ENCODE data around the gene CHAF1A. TPM values are rescaled to one million over a fixed set of nuclear protein-coding genes. Genes with fewer than 3 reads are reported as not detected.

CHAF1A gene
- total and polyA plus RNA-seq, 12 donors, result 3.4 to 14.6 (median 8.4) TPM

- Histone ChIP-seq H3K9me3 (replicated peaks in 1 of 3) (no peaks in the 10 kb centered on the region), H3K4me1 (replicated peaks in 1 of 2) (peaks cover 8 to 15% of the 10 kb centered on the region in 2 donors), H3K4me3 (no peak overlapping the region), H3K27me3 (no peaks in the 10 kb centered on the region), H3K27ac (no peak overlapping the region), H3K36me3 (replicated peaks in 1 of 2) (no peaks in the 10 kb centered on the region)
- 79 to 94% (median 92%) methylated on average over 8 of the region's 8 CpGs for WGBS, 4 donors
- no peak for TF ChIP-seq CTCF (IDR thresholded peaks at IDR 0.05)
- no peak for TF ChIP-seq POLR2A (IDR thresholded peaks at IDR 0.05)
- DNase-seq, result no peak
- intact Hi-C loops (cut with DNase I), result loop anchor here in 1 of 2 donors (10.0 kb wide), 1 partner anchor 49 kb away; the partner anchor contains the start of gene UBXN6
Measured at GRCh38 chr19:4405977-4406376, 3.5 kb downstream of the CHAF1A start.

- intact Hi-C loops (cut with DNase I), result loop anchor here in 1 of 2 donors (10.0 kb wide), 1 partner anchor 48 kb away; the partner anchor contains the start of gene UBXN6
- Histone ChIP-seq H3K36me3 (replicated peaks in 1 of 2) (no peaks in the 10 kb centered on the region), H3K27ac (no peak overlapping the region), H3K9me3 (replicated peaks in 1 of 3) (no peaks in the 10 kb centered on the region), H3K4me3 (no peak overlapping the region), H3K4me1 (replicated peaks in 1 of 2) (peaks cover 8 to 14% of the 10 kb centered on the region in 2 donors), H3K27me3 (no peaks in the 10 kb centered on the region)
- DNase-seq, result no peak
- 88 to 96% (median 93%) methylated on average over 6 to 7 of the region's 7 CpGs for WGBS, 4 donors
- TF ChIP-seq CTCF (IDR thresholded peaks at IDR 0.05) (no peak), POLR2A (IDR thresholded peaks at IDR 0.05) (no peak)
Measured at GRCh38 chr19:4406626-4407025, 4.2 kb downstream of the CHAF1A start.

GRCh38 chr19:4409123-4409933 is 6.9 kb downstream of the CHAF1A start:
- DNase-seq, result no peak
- no peaks in the 10 kb centered on the region for H3K27me3 ChIP-seq
- no peak overlapping the region for H3K4me3 ChIP-seq
- no peak for TF ChIP-seq POLR2A (IDR thresholded peaks at IDR 0.05)
- no peak for TF ChIP-seq CTCF (IDR thresholded peaks at IDR 0.05)
- WGBS, 4 donors, result 89 to 92% (median 90%) methylated on average over 14 to 23 of the region's 23 CpGs
- no peak overlapping the region for H3K27ac ChIP-seq
- intact Hi-C loops (cut with DNase I), result loop anchor here in 1 of 2 donors (10.0 kb wide), 1 partner anchor 45 kb away; the partner anchor contains the start of gene UBXN6
- no peaks in the 10 kb centered on the region for H3K36me3 ChIP-seq (replicated peaks in 1 of 2)
- H3K4me1 ChIP-seq (replicated peaks in 1 of 2), result no peaks in the 10 kb centered on the region
- H3K9me3 ChIP-seq (replicated peaks in 1 of 3), result no peaks in the 10 kb centered on the region

- no peaks in the 10 kb centered on the region for H3K36me3 ChIP-seq (replicated peaks in 1 of 2)
- intact Hi-C loops (cut with DNase I), result no loop called here
- peaks cover 16 to 23% of the 10 kb centered on the region in 2 donors for H3K4me1 ChIP-seq (replicated peaks in 1 of 2)
- no peaks in the 10 kb centered on the region for H3K9me3 ChIP-seq (replicated peaks in 1 of 3)
- no peak overlapping the region for H3K4me3 ChIP-seq
- H3K27ac ChIP-seq, result no peak overlapping the region
- H3K27me3 ChIP-seq, result no peaks in the 10 kb centered on the region
- 87 to 96% (median 92%) methylated on average over 3 of the region's 3 CpGs for WGBS, 4 donors
- DNase-seq, result no peak
- TF ChIP-seq CTCF (IDR thresholded peaks at IDR 0.05), result no peak
- no peak for TF ChIP-seq POLR2A (IDR thresholded peaks at IDR 0.05)
Measured at GRCh38 chr19:4413588-4413987, 11.1 kb downstream of the CHAF1A start.
